Natural killer cell (primary cell): ENCODE measurements around the gene FFAR3. TPM values are rescaled to one million over a fixed set of nuclear protein-coding genes. Genes with fewer than 3 reads are reported as not detected.

Experiments
- ATAC-seq, 3 donors: fragments of 150-1000 bp in 2 of 3; fragments of 200-7000 bp in 1 of 3; cut with Tn5 transposase; 1 replicate in 1 of 3; 2 replicates in 2 of 3; pipeline ENCODE4 v1.10.0; 2021; ENCODE audit warnings: mild to moderate bottlenecking in 2 of 3, moderate library complexity in 2 of 3
- DNase-seq, 2 donors: peaks; one replicate each; pipeline versions ENCODE4 v3.0.0 to v3.0.0-alpha.2; 2013 to 2021; ENCODE audit warnings: mixed read lengths in 1 of 2
- H3K27ac ChIP-seq: one replicate; pipeline ENCODE4 v1.5.1; 2013; ENCODE audit warnings: mild to moderate bottlenecking, low read length
- H3K27me3 ChIP-seq: one replicate; pipeline ENCODE4 v1.6.1; 2013; ENCODE audit warnings: low read length; ENCODE audit not compliant: control insufficient read depth, insufficient read depth
- H3K36me3 ChIP-seq: one replicate; pipeline ENCODE4 v1.6.1; 2013; ENCODE audit warnings: low read length; ENCODE audit not compliant: control insufficient read depth, insufficient read depth
- H3K4me1 ChIP-seq: one replicate; pipeline ENCODE4 v1.6.1; 2013; ENCODE audit warnings: low read length; ENCODE audit not compliant: control insufficient read depth, insufficient read depth
- H3K4me3 ChIP-seq: one replicate; pipeline ENCODE4 v1.5.1; 2013; ENCODE audit warnings: low read length
- H3K9me3 ChIP-seq: one replicate; pipeline ENCODE4 v1.6.1; 2013; ENCODE audit warnings: low read length; ENCODE audit not compliant: control insufficient read depth, insufficient read depth
- H3K27ac Mint-ChIP-seq, 2 donors: one replicate each; pipeline ENCODE4 v1.8.0; 2022; ENCODE audit warnings: mild to moderate bottlenecking in 2 of 2, mixed read lengths in 2 of 2, moderate library complexity in 1 of 2
- H3K27me3 Mint-ChIP-seq, 2 donors: one replicate each; pipeline ENCODE4 v1.8.0; 2022; ENCODE audit warnings: low read depth in 2 of 2, mixed read lengths in 2 of 2
- H3K36me3 Mint-ChIP-seq: one replicate; pipeline ENCODE4 v1.8.0; 2022; ENCODE audit warnings: mixed read lengths
- H3K4me1 Mint-ChIP-seq, 2 donors: one replicate each; pipeline ENCODE4 v1.8.0; 2022; ENCODE audit warnings: mixed read lengths in 2 of 2
- H3K4me3 Mint-ChIP-seq: one replicate; pipeline ENCODE4 v1.8.0; 2022; ENCODE audit warnings: mild to moderate bottlenecking, moderate library complexity, mixed read lengths
- H3K9me3 Mint-ChIP-seq, 2 donors: one replicate each; pipeline ENCODE4 v1.8.0; 2022; ENCODE audit warnings: mixed read lengths in 2 of 2
- CTCF ChIP-seq: fragments of 200-600 bp; IDR thresholded peaks from one replicate; pipeline ENCODE4 v1.8.0; 2022; ENCODE audit warnings: antibody characterized with exemption
- WGBS: methylation state at CpG from one replicate; pipeline ENCODE4 v1.1.7; 2013; ENCODE audit warnings: missing lambda C conversion rate; ENCODE audit not compliant: insufficient coverage; 5-methylcytosine and 5-hydroxymethylcytosine counted together
- intact Hi-C: fragments of 100-400 bp; cut with micrococcal nuclease; formaldehyde crosslinking; loops from one replicate; pipeline ENCODE4 v1.14.2; 2022
- total RNA-seq, 4 donors: library from RNA; stranded (reverse); fragments of 120-200 nt in 1 of 4; gene quantifications; one replicate each; pipeline versions ENCODE4 v1.2.3 to v1.2.4, GENCODE V29; 2013 to 2022

The FFAR3 gene
- total RNA-seq, 3 donors from 2014 or later (not counting 1 experiment from before 2014, with no cell fraction given): 0.92 to 2.7 TPM; not detected in 1

GRCh38 chr19:35395382-35396199 is 37.3 kb downstream of the FFAR3 start:
- Mint-ChIP-seq H3K4me3 (no peak overlapping the region), H3K9me3 (no peaks in the 10 kb centered on the region), H3K27ac (no peak overlapping the region), H3K36me3 (no peaks in the 10 kb centered on the region), H3K27me3 (peaks cover 0 to 2% of the 10 kb centered on the region in 2 donors), H3K4me1 (no peaks in the 10 kb centered on the region)
- Histone ChIP-seq H3K9me3 (no peaks in the 10 kb centered on the region), H3K4me3 (no peak overlapping the region), H3K27ac (no peak overlapping the region), H3K36me3 (no peaks in the 10 kb centered on the region), H3K27me3 (no peaks in the 10 kb centered on the region), H3K4me1 (peaks cover 3% of the 10 kb centered on the region)
- 88% methylated on average over 14 of the region's 19 CpGs for WGBS
- no peak for DNase-seq
- no peak for TF ChIP-seq CTCF
- intact Hi-C loops: no loop called here
- ATAC-seq: no peak

GRCh38 chr19:35396240-35396885 is 38.1 kb downstream of the FFAR3 start:
- no peaks in the 10 kb centered on the region for H3K36me3 ChIP-seq
- 90% methylated on average over 14 of the region's 14 CpGs for WGBS
- no peak overlapping the region for H3K27ac Mint-ChIP-seq
- intact Hi-C loops: no loop called here
- peaks cover 3% of the 10 kb centered on the region for H3K4me1 ChIP-seq
- no peak for DNase-seq
- no peaks in the 10 kb centered on the region for H3K36me3 Mint-ChIP-seq
- no peak for ATAC-seq
- H3K4me3 Mint-ChIP-seq: no peak overlapping the region
- no peak for TF ChIP-seq CTCF
- no peaks in the 10 kb centered on the region for H3K9me3 ChIP-seq
- no peak overlapping the region for H3K27ac ChIP-seq
- H3K4me3 ChIP-seq: no peak overlapping the region
- H3K27me3 ChIP-seq: no peaks in the 10 kb centered on the region
- no peaks in the 10 kb centered on the region for H3K9me3 Mint-ChIP-seq
- no peaks in the 10 kb centered on the region for H3K4me1 Mint-ChIP-seq
- no peaks in the 10 kb centered on the region for H3K27me3 Mint-ChIP-seq

- Mint-ChIP-seq H3K27me3 (no peaks in the 10 kb centered on the region), H3K4me1 (no peaks in the 10 kb centered on the region), H3K27ac (no peak overlapping the region), H3K36me3 (no peaks in the 10 kb centered on the region), H3K4me3 (no peak overlapping the region), H3K9me3 (no peaks in the 10 kb centered on the region)
- DNase-seq (no peak), ATAC-seq (no peak)
- H3K4me1 ChIP-seq: peaks cover 3% of the 10 kb centered on the region
- no peaks in the 10 kb centered on the region for H3K27me3 ChIP-seq
- no peaks in the 10 kb centered on the region for H3K9me3 ChIP-seq
- no peak overlapping the region for H3K4me3 ChIP-seq
- no peak overlapping the region for H3K27ac ChIP-seq
- no peaks in the 10 kb centered on the region for H3K36me3 ChIP-seq
- intact Hi-C loops: no loop called here
- TF ChIP-seq CTCF: no peak
- WGBS: 96% methylated on average over 6 of the region's 6 CpGs
Measured at GRCh38 chr19:35397064-35397463, 38.8 kb downstream of the FFAR3 start.
